ENCODE measurements around the gene CTSA. TPM values are rescaled to one million over a fixed set of nuclear protein-coding genes. Genes with fewer than 3 reads are reported as not detected.
"Not testable (repeated sequence)": the region's sequence is repeated elsewhere in the genome, so short reads cannot be mapped to it uniquely, and the experiment has no call there.

CTSA gene
- polyA plus RNA-seq, 4 donors, result 83.2 to 156 (median 115) TPM

DNA sequence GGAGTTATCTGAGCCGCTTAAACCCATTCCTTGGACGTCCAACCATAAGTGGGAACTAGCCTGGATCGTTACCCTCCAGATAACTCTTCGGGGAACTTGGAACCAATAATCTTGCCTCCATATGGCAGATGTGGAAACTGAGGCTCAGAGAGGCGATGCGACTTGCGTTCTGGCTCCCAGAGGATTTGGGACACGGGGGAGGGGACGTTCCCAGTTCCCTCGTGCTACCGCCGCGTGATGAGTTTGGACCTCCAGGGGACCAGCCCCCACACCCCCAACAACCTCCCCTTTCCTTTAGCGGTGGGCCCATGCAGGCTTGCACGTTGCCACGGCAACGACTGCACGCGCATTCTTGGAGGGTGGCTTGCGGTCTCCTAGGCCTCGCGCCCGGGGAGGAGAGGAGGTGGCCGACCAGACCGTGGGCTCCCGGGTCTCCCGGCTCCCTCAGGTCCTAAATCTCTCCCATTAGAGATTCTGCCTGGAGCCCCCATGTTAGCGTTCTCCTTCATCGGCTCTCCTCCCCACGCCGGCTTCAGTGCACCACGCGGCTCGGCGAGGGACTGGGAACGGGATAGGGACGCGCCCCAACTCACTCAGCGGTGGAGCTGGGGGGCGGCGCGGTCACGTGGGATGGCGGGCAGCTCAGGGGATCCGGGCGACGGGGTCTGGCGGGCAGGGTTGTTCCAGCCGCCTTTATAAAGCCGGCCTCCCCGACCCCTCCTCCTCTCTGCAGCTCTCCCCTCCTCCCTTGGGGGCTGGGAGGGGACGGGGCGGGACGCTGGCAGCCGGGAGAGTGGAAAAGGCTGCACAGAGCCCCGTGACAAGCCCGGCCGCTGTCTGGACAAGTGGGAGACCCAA is 20.6 kb downstream of the CTSA start, which contains the start of gene PLTP:
PLTP (minus strand) TSS at position 670 of the 858 bp plus-strand sequence. CDS start 703 bp downstream, outside the sequence.
- DNase-seq (ENCODE audit: low read depth in 4 of 4, low spot score in 3 of 4), result peak in 1 of 4 donors; percentile 59

DNA sequence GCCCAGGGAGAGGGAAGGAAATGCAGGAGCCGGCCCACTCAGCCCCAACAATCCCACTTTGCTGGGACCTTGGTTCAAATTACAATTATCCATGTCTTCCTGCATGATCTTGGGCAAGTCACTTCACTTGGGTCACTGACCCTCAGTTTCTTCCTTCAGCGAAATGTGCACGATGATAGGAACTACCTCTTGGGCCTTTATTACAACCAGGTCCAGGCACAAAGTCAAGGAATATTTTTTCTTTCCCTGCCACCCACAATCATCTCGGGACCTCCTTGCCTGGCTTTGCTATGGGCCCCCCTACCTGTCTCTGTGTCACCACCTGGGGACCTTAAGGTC is 21.2 kb downstream of the CTSA start:
- DNase-seq (ENCODE audit: low read depth in 4 of 4, low spot score in 3 of 4), result no peak

- DNase-seq (ENCODE audit: low read depth in 4 of 4, low spot score in 3 of 4), result no peak
These were observed 22.0 kb downstream of the CTSA start for GRCh38 chr20:45913116-45913515.

- no peak for DNase-seq (ENCODE audit: low read depth in 4 of 4, low spot score in 3 of 4)
These were observed 26.6 kb downstream of the CTSA start for GRCh38 chr20:45917790-45918141.

DNA sequence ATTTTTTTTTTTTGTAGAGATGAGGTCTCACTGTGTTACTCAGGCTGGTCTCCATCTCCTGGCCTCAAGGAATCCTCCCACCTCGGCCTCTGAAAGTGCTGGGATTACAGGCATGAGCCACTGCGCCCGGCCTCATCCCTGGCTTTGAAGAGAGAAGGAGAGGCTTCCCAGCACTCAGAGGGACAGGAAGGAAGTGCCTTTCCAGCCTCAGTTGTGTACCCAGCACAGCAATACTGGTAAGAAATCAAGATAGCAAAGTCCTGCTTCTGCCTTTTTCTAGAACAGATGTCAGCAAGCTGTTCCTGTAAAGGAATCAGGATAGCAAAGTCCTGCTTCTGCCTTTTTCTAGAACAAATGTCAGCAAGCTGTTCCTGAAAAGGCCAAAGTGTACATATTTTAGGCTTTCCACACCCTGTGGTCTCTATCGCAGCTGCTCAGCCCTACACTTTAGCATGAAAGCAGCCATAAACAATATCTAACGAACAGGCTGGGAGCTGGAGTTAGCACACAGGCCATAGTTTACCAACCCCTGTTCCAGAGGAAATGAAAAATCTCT is 27.1 kb downstream of the CTSA start:
- peak in 1 of 4 donors; percentile 21 for DNase-seq (ENCODE audit: low read depth in 4 of 4, low spot score in 3 of 4)

GRCh38 chr20:45918779-45919537 is 27.8 kb downstream of the CTSA start:
- no peak for DNase-seq (ENCODE audit: low read depth in 4 of 4, low spot score in 3 of 4)

GRCh38 chr20:45919542-45920399 is 28.6 kb downstream of the CTSA start:
- peak in 3 of 4 donors; percentile 57 to 70 (median 61) for DNase-seq (ENCODE audit: low read depth in 4 of 4, low spot score in 3 of 4)

DNA sequence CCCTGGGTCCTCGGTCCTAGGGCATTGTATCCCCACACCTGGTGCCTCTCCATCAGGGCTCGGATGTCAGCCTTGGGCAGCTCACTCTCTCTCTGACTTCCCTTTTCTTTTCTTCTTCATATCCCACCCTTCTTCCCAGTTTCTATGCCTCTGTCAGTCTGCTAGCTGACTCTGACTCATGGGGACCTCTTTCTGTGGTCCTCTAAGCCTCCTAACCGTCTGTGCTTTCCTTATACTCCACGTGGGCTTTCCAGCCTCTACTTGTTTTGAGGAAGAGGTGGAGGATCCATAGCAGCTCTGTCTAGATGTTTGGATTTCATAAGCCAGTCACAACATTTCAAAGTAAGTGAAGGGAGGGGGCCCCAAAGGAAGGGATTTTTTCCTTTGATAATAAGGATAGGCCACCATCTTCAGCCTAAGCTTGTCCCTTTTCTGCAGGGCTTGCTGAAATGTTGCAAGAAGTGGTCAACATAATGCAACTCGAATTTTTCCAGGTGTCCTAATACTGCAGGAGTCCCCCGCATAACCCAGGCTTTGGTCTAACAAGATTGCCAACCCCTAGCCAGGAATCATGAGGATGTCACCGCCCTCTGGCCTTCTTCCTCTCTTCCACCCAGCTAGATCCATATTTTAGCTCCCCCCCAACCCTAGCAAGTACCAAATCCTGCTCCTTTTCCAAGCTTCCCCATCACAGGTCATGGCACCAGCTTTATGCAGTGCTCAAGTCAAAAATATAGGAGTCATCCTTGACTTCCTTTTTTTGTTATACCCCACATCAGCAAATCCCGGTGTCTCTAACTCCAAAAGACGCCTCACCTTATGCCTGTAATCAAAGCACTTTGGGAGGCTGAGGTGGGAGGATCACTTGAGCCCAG is 29.6 kb downstream of the CTSA start:
- DNase-seq (ENCODE audit: low read depth in 4 of 4, low spot score in 3 of 4), result no peak

DNA sequence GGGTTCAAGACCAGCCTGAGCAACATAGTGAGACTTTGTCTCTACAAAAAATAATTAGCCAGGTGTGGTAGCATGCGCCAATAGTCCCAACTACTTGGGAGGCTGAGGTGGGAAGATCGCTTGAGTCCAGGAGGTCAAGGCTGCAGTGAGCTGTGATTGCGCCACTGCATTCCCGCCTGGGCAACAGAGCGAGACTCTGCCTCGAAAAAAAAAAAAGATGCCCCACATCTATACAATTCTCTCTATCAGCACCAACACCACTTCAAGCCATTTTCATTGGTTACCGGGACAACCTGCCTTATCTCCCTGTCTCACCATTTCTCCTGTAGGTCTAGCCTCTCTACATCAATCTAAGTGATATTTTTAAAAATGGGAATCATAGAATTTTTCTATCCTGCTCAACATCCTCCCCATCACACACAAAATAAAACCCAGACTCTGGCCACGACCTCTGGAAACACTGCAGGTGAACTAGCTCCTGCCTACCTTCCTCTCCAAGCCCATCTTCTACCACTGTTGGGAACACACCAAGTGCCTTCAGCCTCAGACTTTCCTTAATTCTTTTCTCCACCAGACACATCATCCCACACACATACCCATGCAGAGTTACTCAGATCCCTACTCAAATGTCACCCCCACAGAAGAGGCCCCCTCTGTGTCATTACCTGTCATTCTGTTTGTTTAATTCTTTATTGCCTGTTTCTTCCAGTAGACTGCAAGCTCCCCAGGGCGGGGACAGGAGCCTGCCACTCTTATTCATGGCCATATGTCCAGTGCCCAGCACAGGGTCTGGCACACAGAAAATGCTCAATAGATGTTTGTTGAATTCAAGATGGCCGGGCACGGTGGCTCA is 30.4 kb downstream of the CTSA start:
- no peak for DNase-seq (ENCODE audit: low read depth in 4 of 4, low spot score in 3 of 4)

GRCh38 chr20:45924391-45925261 is 33.5 kb downstream of the CTSA start:
- peak in 2 of 4 donors; percentile 45 to 59 for DNase-seq (ENCODE audit: low read depth in 4 of 4, low spot score in 3 of 4)

DNA sequence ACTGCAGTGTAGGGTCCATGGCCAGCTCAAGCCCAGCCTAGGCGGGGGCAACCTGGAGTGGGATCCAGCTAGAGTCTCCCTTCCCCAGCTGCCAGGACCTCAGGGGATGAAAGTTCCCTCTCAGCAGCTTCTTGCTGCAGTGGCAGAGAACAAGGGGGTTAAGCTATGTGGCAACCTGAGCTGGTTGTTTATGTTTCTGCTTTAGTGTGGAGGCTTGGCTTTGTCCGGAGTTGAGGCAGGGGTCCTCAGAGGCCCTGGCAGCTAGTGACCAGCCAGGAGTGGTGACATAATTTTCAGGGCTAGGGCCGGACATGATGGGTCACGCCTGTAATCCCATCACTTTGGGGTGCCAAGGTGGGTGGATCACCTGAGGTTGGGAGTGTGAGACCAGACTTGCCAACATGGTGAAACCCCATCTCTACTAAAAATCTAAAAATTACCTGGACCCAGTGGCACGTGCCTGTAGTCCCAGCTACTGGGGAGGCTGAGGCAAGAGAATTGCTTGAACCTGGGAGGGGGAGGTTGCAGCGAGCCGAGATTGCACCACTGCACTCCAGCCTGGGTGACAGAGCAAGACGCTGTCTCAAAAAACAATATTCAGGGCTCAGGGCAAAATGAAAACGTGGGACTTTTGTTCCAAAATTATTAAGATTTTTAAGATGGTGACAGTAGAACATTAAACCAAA is 34.8 kb downstream of the CTSA start:
- no peak for DNase-seq (ENCODE audit: low read depth in 4 of 4, low spot score in 3 of 4)

DNA sequence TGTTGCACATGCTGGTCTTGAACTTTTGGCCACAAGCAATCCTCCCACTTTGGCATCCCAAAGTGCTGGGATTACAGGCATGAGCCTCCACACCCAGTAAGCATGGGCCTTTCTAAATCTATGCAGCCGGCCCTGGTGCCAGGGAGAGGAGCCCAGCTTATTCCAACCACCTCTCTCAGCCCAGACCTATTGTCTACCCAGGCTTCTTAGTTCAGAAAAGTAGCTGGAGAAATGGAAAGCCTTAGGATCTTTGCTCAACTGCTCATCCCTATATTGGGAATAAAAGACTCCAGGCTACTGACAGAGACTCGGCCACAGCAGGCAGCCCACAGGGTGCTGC is 35.6 kb downstream of the CTSA start:
- DNase-seq (ENCODE audit: low read depth in 4 of 4, low spot score in 3 of 4), result no peak

DNA sequence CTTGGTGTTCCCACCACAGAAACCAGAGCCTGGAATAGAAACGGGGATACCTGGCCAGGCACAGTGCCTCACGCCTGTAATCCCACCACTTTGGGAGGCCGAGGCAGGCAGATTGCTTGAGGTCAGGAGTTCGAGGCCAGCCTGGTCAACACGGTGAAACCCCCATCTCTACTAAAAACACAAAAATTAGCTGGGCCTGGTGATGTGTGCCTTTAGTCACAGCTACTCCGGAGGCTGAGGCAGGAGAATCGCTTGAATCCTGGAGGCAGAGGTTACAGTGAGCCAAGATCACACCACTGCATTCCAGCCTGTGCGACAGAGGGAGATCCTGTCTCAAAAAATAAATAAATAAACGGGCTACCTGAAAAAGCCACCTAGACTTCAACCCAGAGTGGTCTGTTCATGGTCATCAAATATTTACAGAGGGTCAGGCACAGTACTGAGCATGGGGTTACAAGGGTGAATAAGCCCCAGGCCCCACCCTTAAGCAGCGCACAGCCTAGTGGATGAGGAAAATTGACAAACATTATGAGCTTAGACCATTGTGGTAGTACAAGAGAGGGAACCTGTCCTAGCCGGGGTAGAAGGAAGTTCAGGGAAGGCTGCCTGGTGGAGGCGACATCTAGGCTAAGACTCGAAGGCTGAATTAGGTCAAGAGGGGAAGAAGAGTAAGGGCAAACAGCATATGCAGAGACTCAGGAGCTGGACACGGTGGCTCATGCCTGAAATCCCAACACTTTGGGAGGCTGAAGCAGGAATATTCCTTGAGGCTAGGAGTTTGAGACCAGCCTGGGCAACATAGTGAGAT is 36.1 kb downstream of the CTSA start:
- no peak for DNase-seq (ENCODE audit: low read depth in 4 of 4, low spot score in 3 of 4)

GRCh38 chr20:45931680-45932079 is 40.5 kb downstream of the CTSA start:
- DNase-seq (ENCODE audit: low read depth in 4 of 4, low spot score in 3 of 4), result not testable (repeated sequence)

GRCh38 chr20:45933266-45934045 is 42.3 kb downstream of the CTSA start:
- DNase-seq (ENCODE audit: low read depth in 4 of 4, low spot score in 3 of 4), result peak in 2 of 4 donors; percentile 45 to 55
